H9 (cell line): ENCODE data around the gene PITPNM2. TPM values are rescaled to one million over a fixed set of nuclear protein-coding genes. Genes with fewer than 3 reads are reported as not detected.

Experiments used
- DNase-seq: peaks from one replicate; pipeline ENCODE4 v3.0.0-alpha.2; 2017
- H2AFZ ChIP-seq: one replicate; pipeline ENCODE4 v1.6.1; 2013; ENCODE audit warnings: mild to moderate bottlenecking, low read length, control low read depth, moderate library complexity
- H2AK5ac ChIP-seq: 2 replicates; pipeline ENCODE4 v1.6.1; 2013; ENCODE audit warnings: low read length, control low read depth, mixed read lengths; ENCODE audit not compliant: insufficient read length
- H2BK120ac ChIP-seq: one replicate; pipeline ENCODE4 v1.6.1; 2013; ENCODE audit warnings: low read depth, mild to moderate bottlenecking, low read length, control low read depth, inconsistent platforms; ENCODE audit not compliant: poor library complexity, severe bottlenecking
- H2BK12ac ChIP-seq: 2 replicates; pipeline ENCODE4 v1.6.1; 2013; ENCODE audit warnings: low read length, control low read depth, mixed read lengths, low read depth; ENCODE audit not compliant: insufficient read length
- H2BK15ac ChIP-seq: 2 replicates; pipeline ENCODE4 v1.6.1; 2013; ENCODE audit warnings: low read depth, low read length, control low read depth
- H2BK20ac ChIP-seq: one replicate; pipeline ENCODE4 v1.6.1; 2013; ENCODE audit warnings: low read depth, mild to moderate bottlenecking, low read length, control low read depth, inconsistent platforms; ENCODE audit not compliant: poor library complexity, severe bottlenecking
- H2BK5ac ChIP-seq: 2 replicates; pipeline ENCODE4 v1.6.1; 2013; ENCODE audit warnings: low read length, control low read depth, mixed read lengths; ENCODE audit not compliant: insufficient read length
- H3K14ac ChIP-seq: 2 replicates; pipeline ENCODE4 v1.6.1; 2013; ENCODE audit warnings: low read length, control low read depth; ENCODE audit not compliant: insufficient read depth
- H3K18ac ChIP-seq: 2 replicates; pipeline ENCODE4 v1.6.1; 2013; ENCODE audit warnings: low read depth, mild to moderate bottlenecking, mixed read lengths, low read length, control low read depth; ENCODE audit not compliant: insufficient read length
- H3K23ac ChIP-seq: 2 replicates; pipeline ENCODE4 v1.6.1; 2013; ENCODE audit warnings: low read length, control low read depth, mixed read lengths, low read depth; ENCODE audit not compliant: insufficient read length
- H3K23me2 ChIP-seq: 2 replicates; pipeline ENCODE4 v1.6.1; 2013; ENCODE audit warnings: low read depth, mild to moderate bottlenecking, mixed read lengths, low read length, control low read depth; ENCODE audit not compliant: insufficient read length, poor library complexity, severe bottlenecking
- H3K27ac ChIP-seq: 2 replicates; pipeline ENCODE4 v1.5.1; 2013; ENCODE audit warnings: low read length, control low read depth, mixed read lengths, low read depth; ENCODE audit not compliant: insufficient read length
- H3K27me3 ChIP-seq: 2 replicates; pipeline ENCODE4 v1.6.1; 2013; ENCODE audit warnings: low read length, control low read depth, inconsistent platforms; ENCODE audit not compliant: insufficient read depth
- H3K4ac ChIP-seq: 2 replicates; pipeline ENCODE4 v1.6.1; 2013; ENCODE audit warnings: low read depth, mild to moderate bottlenecking, control low read depth, inconsistent platforms, low read length, moderate library complexity
- H3K4me1 ChIP-seq: 2 replicates; pipeline ENCODE4 v1.6.1; 2013; ENCODE audit warnings: low read length, control low read depth, inconsistent platforms; ENCODE audit not compliant: insufficient read depth
- H3K4me2 ChIP-seq: 2 replicates; pipeline ENCODE4 v1.6.1; 2013; ENCODE audit warnings: low read length, control low read depth, mixed read lengths; ENCODE audit not compliant: insufficient read length, insufficient read depth
- H3K56ac ChIP-seq: 2 replicates; pipeline ENCODE4 v1.6.1; 2013; ENCODE audit warnings: low read depth, mild to moderate bottlenecking, mixed read lengths, low read length, control low read depth; ENCODE audit not compliant: insufficient read length
- H3K79me1 ChIP-seq: 2 replicates; pipeline ENCODE4 v1.6.1; 2013; ENCODE audit warnings: low read depth, mild to moderate bottlenecking, moderate library complexity, low read length, control low read depth, inconsistent platforms; ENCODE audit not compliant: insufficient read depth, poor library complexity, severe bottlenecking
- H3K79me2 ChIP-seq: 2 replicates; pipeline ENCODE4 v1.6.1; 2013; ENCODE audit warnings: low read length, control low read depth, inconsistent platforms; ENCODE audit not compliant: insufficient read depth
- H3K9ac ChIP-seq: 2 replicates; pipeline ENCODE4 v1.6.1; 2013; ENCODE audit warnings: low read length, control low read depth, mixed read lengths; ENCODE audit not compliant: insufficient read length; ENCODE audit errors: extremely low read depth
- H3K9me3 ChIP-seq: one replicate; pipeline ENCODE4 v1.6.1; 2013; ENCODE audit warnings: low read depth, low read length, inconsistent platforms; ENCODE audit not compliant: control insufficient read depth
- H3T11ph ChIP-seq: one replicate; pipeline ENCODE4 v1.6.1; 2013; ENCODE audit warnings: mild to moderate bottlenecking, low read length, control low read depth, inconsistent platforms
- H4K20me1 ChIP-seq: one replicate; pipeline ENCODE4 v1.6.1; 2013; ENCODE audit not compliant: control insufficient read depth, insufficient read length, insufficient read depth
- H4K5ac ChIP-seq: 2 replicates; pipeline ENCODE4 v1.6.1; 2013; ENCODE audit warnings: low read depth, mild to moderate bottlenecking, mixed read lengths, low read length, control low read depth; ENCODE audit not compliant: insufficient read length
- H4K8ac ChIP-seq: replicated peaks from 2 replicates; pipeline ENCODE4 v1.6.1; 2013; ENCODE audit warnings: low read length, control low read depth, mixed read lengths, low read depth; ENCODE audit not compliant: insufficient read length
- H4K91ac ChIP-seq: 2 replicates; pipeline ENCODE4 v1.6.1; 2013; ENCODE audit warnings: low read depth, mild to moderate bottlenecking, moderate library complexity, mixed read lengths, low read length, control low read depth; ENCODE audit not compliant: insufficient read length
- H3K27ac Mint-ChIP-seq, 3 experiments: 2 replicates in 2 of 3; 3 replicates in 1 of 3; pipeline ENCODE4 v1.8.0; 2020 to 2021; ENCODE audit warnings: mixed read lengths in 3 of 3, mild to moderate bottlenecking in 1 of 3, moderate library complexity in 1 of 3
- H3K27me3 Mint-ChIP-seq: 2 replicates; pipeline ENCODE4 v1.8.0; 2021; ENCODE audit warnings: low read depth, mild to moderate bottlenecking, moderate library complexity, mixed read lengths
- H3K36me3 Mint-ChIP-seq, 3 experiments: 2 replicates in 2 of 3; 3 replicates in 1 of 3; pipeline ENCODE4 v1.8.0; 2020 to 2021; ENCODE audit warnings: low read depth in 3 of 3, mixed read lengths in 3 of 3; ENCODE audit not compliant: insufficient read depth in 1 of 3
- H3K4me1 Mint-ChIP-seq, 2 experiments: 2 replicates each; pipeline ENCODE4 v1.8.0; 2020; ENCODE audit warnings: mixed read lengths in 2 of 2
- H3K4me3 Mint-ChIP-seq, 2 experiments: 2 replicates in 1 of 2; 3 replicates in 1 of 2; pipeline ENCODE4 v1.8.0; 2020 to 2021; ENCODE audit warnings: mild to moderate bottlenecking in 2 of 2, mixed read lengths in 2 of 2, moderate library complexity in 1 of 2
- H3K9me3 Mint-ChIP-seq, 2 experiments: 2 replicates in 1 of 2; 3 replicates in 1 of 2; pipeline ENCODE4 v1.8.0; 2020; ENCODE audit warnings: mild to moderate bottlenecking in 2 of 2, mixed read lengths in 2 of 2, moderate library complexity in 1 of 2
- CTCF ChIP-seq: fragments of 200-600 bp; sonication (generic); conservative IDR thresholded peaks from 3 replicates; pipeline ENCODE4 v1.8.0; 2021; ENCODE audit warnings: antibody characterized with exemption, mild to moderate bottlenecking
- WGBS: extraction: QIAGEN DNeasy Blood & Tissue Kit; methylation state at CpG from one replicate; pipeline ENCODE4 v1.1.7; 2013; ENCODE audit warnings: missing lambda C conversion rate, low lambda C conversion rate, mixed read lengths; ENCODE audit not compliant: insufficient read length; ENCODE audit errors: extremely low coverage; 5-methylcytosine and 5-hydroxymethylcytosine counted together
- total RNA-seq: library from RNA; stranded (reverse); gene quantifications from 2 replicates; pipeline ENCODE4 v1.2.1, GENCODE V29; 2021

PITPNM2 gene
- total RNA-seq, 1 experiment from 2014 or later, result 1.2 TPM

DNA sequence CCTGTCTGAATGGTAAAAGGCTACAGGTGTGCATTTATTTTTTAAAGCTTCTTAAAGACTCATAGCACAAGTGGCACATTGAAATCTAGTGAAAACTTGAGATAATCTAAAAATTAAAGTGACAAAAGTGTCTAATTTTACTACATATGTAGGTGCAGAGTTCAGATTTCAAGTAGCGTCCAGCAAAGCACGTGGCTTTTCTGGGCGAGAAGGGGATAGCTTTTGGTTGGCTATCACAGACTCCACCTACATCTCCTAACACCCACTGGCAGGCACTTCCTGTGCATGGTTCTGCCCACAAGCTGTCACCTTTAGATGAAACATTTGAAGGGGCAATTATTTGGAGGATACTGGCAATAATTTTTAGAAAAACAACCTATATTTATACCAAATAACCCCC is 1.9 kb upstream of the PITPNM2 start:
- peaks cover 47 to 49% of the 10 kb centered on the region in 2 experiments for H3K4me1 Mint-ChIP-seq
- no peaks in the 10 kb centered on the region for H4K20me1 ChIP-seq
- no peak overlapping the region; a peak in 1 of 5 replicates for H3K4me3 Mint-ChIP-seq
- no peak overlapping the region for H2BK20ac ChIP-seq
- no peak overlapping the region for H2BK5ac ChIP-seq
- H3K23ac ChIP-seq, result no peak overlapping the region
- H3K56ac ChIP-seq, result no peak overlapping the region
- no peak for DNase-seq
- no peak overlapping the region for H2BK15ac ChIP-seq
- peaks cover 44% of the 10 kb centered on the region for H3K27me3 Mint-ChIP-seq
- no peak overlapping the region for H3K4ac ChIP-seq
- no peaks in the 10 kb centered on the region for H3K79me2 ChIP-seq
- no CpG with 5 or more reads among the region's 3 CpGs for WGBS
- H3K79me1 ChIP-seq, result no peaks in the 10 kb centered on the region
- no peak overlapping the region for H4K91ac ChIP-seq
- no peak overlapping the region for H2BK120ac ChIP-seq
- H2BK12ac ChIP-seq, result no peak overlapping the region
- H3K27me3 ChIP-seq, result peaks cover 17% of the 10 kb centered on the region; the same call in 1 of the 2 replicates
- no peak overlapping the region for H2AK5ac ChIP-seq
- no peaks in the 10 kb centered on the region for H3K9me3 ChIP-seq
- H3T11ph ChIP-seq, result no peak overlapping the region
- H3K27ac ChIP-seq, result no peak overlapping the region
- H3K14ac ChIP-seq, result no peak overlapping the region
- H3K4me1 ChIP-seq, result peaks cover 2% of the 10 kb centered on the region; the same call in 1 of the 2 replicates
- no peak overlapping the region for H3K4me2 ChIP-seq
- peaks cover 0 to 4% (median 4%) of the 10 kb centered on the region in 3 experiments; a peak in 2 of 7 replicates for H3K36me3 Mint-ChIP-seq
- H3K18ac ChIP-seq, result no peak overlapping the region
- peaks cover 10% of the 10 kb centered on the region for H3K23me2 ChIP-seq
- TF ChIP-seq CTCF, result no peak
- no peak overlapping the region for H3K9ac ChIP-seq
- no peak overlapping the region for H2AFZ ChIP-seq
- no peaks in the 10 kb centered on the region for H3K9me3 Mint-ChIP-seq
- no peak overlapping the region for H4K8ac ChIP-seq
- no peak overlapping the region for H3K27ac Mint-ChIP-seq
- no peak overlapping the region for H4K5ac ChIP-seq
